Stimulated activated CD8-positive, alpha-beta memory T cell treated with anti-CD3 and anti-CD28 coated beads, Interleukin-7, amount 100 ng/mL, for 4 hours (primary cell): ENCODE measurements around the gene HACL1.
"Not testable (repeated sequence)": the region's sequence is repeated elsewhere in the genome, so short reads cannot be mapped to it uniquely, and the experiment has no call there.

Experiments
- DNase-seq, 2 donors: peaks; one replicate each; pipeline ENCODE4 v3.0.0-alpha.2; 2020; ENCODE audit warnings: low read depth in 2 of 2

HACL1 gene

GRCh38 chr3:15581471-15582394 is 19.6 kb downstream of the HACL1 start:
- DNase-seq, result no peak

- no peak for DNase-seq
Observed at GRCh38 chr3:15579051-15579450, 22.3 kb downstream of the HACL1 start.

DNA sequence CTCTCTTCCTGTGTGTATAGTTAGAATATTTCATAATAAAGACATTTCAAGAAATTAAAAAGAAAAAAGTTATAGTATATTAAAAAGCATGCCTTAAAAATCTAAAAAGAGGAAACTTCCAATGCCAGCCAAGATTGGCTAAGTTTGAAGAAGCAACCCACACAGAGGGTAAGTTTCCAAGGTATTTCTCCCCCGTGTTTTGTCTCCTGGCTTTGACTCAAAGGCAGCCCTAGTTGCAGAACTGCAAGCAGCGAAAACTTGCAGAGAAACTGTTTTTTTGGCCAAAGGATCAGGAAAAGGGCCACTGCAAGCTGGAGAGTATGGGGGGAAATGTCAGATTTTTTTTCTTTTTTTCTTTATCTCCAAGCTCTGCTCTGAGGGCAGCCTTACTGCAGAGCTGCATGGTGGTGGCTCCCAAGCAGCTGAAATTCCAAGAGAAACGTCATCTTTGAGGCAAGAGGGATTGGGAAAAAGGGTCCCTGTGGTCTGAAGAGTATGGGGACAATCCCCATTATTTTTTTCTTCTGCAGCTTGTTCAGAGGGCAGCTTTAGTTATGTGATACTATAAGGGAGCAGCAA is 23.0 kb downstream of the HACL1 start:
- no peak for DNase-seq

GRCh38 chr3:15576475-15576874 is 24.9 kb downstream of the HACL1 start:
- no peak for DNase-seq

- DNase-seq, result no peak
Observed at GRCh38 chr3:15575446-15575845, 25.9 kb downstream of the HACL1 start.

DNA sequence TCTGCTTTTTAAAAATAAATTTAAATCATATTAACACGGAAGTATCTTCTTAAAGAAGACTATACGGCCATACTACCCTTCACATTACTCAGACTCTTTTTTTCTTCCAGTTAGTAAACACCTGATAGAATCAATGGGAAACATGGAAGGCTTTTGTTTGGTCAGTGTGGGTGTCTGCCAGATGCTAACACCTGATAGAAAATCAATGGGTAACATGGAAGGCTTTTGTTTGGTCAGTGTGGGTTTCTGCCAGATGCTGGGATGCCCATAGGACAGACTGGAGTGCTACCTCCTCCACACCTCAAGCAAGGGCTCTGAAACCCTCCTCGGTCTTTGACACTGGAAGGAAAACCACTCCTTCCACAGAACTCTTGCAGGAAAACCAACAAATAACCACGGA is 29.2 kb downstream of the HACL1 start:
- no peak for DNase-seq

DNA sequence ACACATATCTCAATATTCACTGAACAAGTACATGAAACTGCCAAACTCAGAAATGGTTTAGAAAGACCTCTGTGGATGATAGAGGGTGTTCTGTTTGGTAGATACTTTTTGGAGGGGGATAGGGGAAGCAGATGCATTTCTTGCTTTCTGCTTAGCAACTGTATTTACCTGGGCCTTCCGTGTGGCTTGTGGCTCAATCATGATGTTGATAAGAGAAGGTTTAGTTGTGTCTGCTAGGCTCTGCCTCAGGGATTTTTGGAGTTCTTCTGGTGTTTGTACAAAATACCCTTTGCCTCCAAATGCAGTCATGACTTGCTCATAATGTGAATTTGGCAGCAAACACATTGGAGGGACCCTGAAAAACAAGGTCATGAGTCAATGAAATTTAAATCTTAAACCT is 38.2 kb downstream of the HACL1 start:
- DNase-seq, result no peak

DNA sequence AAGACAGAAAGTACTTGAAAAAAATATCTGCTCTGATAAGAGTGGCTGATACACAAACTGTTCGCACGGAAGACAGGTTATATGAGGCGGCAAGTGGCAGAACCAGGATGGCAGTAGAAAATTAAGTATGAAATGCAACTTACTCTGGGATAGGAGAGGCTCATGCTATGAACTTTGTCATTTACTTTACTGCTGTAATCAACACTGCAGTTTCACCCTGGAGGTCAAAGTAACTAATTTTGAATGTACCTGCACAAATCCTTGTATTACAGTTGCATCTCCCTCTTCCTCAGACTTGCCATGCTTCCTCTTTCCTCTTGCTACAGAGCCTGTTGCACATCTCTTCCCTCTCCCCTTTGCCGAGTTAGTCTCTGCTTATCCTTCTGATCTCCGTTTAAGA is 38.8 kb downstream of the HACL1 start:
- no peak for DNase-seq

DNA sequence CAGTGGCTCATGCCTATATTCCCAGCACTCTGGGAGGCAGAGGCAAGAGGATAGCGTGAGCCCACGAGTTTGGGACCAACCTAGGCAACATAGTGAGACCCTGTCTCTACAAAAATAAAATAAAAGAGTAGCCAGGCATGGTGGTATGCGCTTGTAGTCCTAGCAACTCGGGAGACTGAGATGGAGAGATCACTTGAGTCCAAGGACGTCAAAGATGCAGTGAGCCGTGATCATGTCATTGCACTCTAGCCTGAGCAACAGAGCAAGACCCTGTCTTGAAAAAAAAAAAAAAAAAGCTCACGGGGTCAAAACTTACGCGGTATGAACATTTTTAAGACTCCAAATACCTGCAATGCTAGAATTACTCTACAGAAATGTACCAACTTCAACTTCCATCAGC is 42.8 kb downstream of the HACL1 start:
- no peak for DNase-seq

DNA sequence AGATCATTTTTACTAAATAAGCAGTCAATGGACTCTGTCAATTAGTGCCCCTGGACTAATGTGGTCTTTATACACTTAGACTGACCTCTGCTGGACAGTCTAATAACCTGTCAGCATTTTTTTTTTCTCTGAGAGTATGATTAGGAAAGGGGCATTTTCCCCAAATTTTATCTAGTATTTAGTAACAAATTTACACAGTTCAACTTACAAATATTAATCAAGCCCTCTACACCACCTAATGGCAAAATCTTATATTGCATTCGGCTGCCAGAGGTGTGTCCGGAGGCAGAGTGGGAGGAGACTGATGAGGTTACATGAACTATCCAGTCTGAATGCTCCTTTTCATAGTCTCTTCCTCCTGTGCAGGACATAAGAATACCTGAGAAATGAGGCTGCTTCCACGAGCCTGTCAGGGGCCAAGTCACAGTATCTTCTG is 43.8 kb downstream of the HACL1 start:
- DNase-seq, result peak; percentile 10 to 24

GRCh38 chr3:15556512-15556911 is 44.9 kb downstream of the HACL1 start:
- DNase-seq, result no peak

GRCh38 chr3:15553749-15554148 is 47.6 kb downstream of the HACL1 start:
- no peak for DNase-seq

DNA sequence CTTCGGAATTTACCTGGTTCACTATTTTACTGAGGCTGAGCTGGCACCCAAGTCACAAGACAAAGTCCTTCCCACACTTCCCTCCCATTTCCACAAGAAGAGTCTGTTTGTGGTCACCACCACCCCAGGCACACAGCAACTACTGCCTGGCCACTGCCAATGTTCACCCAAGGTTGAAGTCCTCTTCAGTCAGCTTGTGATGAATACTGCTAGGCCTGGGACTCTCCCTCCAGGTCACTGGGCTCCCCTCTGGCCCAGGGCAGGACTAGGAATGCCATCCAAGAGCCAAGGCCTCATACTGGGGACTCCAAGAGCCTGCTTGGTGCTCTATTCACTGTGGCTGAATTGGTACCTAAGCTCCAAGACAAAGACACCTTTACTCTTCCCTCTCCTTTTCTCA is 49.5 kb downstream of the HACL1 start:
- DNase-seq, result no peak

GRCh38 chr3:15549846-15550245 is 51.5 kb downstream of the HACL1 start:
- DNase-seq, result no peak

GRCh38 chr3:15542614-15543013 is 58.8 kb downstream of the HACL1 start:
- no peak for DNase-seq

GRCh38 chr3:15541371-15541770 is 60.0 kb downstream of the HACL1 start:
- no peak for DNase-seq

DNA sequence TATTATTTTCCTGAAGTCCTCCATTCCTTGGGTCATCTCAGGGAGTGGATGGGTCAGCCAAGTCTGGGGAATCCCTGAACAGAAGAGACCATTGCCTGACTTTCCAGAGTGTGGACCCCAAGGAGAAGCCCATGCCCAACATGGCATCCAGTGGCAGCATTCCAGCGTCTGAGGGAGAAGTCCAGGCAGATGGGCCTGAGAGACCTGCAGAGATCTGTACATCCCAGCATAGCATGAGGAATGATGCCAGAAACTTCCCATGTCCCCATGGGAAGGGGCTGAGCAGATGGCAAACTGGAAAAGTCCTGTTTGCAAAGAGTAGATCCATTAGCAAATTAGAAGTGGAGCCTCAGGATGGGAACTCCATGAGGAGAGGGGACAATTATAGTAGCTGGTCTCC is 62.3 kb downstream of the HACL1 start:
- no peak for DNase-seq

- no peak for DNase-seq
Observed at GRCh38 chr3:15538345-15538744, 63.0 kb downstream of the HACL1 start.

DNA sequence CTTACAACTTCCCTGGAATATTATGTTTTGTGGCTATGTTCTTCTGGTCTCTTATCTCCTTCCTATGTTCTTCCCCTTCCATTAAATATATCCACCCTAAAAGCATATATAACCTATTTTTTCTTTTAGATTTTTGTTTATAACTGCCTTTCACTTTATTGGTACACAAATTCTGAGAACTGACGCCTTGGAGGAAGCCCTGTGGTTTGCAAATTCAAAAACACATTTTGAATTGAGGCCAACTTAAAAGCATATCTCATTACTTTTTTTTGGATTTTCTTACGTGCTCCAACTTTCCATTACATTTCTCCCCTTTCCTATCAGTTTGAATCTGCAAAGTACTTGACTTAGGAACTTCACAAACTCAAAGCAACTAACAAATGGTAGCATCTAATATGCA is 64.5 kb downstream of the HACL1 start:
- no peak for DNase-seq

GRCh38 chr3:15535732-15536131 is 65.6 kb downstream of the HACL1 start:
- DNase-seq, result peak; percentile 13 to 33

- DNase-seq, result not testable (repeated sequence)
Observed at GRCh38 chr3:15532614-15533013, 68.8 kb downstream of the HACL1 start.

DNA sequence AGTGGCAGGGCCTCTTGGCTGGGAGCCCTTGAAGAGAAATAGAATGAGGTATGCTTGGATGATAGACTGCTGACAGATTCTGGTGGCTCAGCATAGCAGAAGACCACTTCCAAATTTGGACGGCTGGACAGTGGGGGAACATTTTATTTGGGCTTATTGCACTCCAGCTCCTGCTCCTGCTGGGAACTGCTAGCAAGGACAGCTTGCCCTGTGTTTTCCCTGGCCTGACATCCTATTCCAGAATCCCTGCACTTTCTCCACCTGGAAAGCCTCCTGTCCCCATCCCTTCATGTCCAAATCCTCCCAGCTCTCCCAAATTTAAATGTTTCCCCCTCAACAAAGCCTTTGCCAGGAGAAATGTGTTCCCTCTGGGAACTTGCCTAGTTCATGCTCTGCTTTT is 70.0 kb downstream of the HACL1 start:
- DNase-seq, result no peak

DNA sequence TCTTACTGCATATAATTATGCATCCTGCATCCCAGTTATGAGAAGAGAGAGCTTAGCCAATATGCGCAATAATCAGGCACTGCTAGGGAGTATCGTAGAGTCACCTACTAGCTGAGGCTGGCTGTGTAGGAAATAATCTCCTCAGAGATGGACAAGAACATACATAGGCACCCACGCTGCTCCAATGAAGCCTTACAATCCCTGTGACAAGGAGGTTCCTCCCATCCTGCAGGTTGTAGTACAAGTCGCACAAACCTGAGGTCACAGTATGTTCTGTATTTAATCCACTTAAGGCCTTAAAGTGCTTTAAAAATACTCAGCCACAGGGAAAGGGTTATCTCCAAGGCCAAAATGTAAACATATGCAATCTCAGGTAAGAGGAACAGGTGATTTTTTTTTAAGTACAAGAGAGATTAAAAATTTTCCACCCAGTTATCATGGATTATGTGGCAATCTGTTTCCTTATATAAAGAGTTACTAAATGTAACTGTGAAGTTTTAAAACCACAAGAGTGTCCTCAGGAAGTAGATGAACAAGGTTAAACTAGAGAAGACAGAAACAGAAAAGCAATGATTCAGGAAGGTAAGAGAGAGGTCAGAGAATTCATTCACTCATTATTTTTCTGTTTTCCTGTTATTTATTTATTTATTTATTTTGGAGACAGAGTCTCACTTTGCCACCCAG is 72.4 kb downstream of the HACL1 start:
- DNase-seq, result no peak
